MCF 10A (cell line): Measurements from ENCODE around the gene CIDEB. TPM values are rescaled to one million over a fixed set of nuclear protein-coding genes. Genes with fewer than 3 reads are reported as not detected.

Source experiments
- BruUV-seq: library from RNA; stranded (reverse); fragments of 400-500 nt; replicated peaks from 2 replicates; lab custom pipeline; 2021; lab: Mats Ljungman, UMichigan
- CTCF ChIA-PET: fragments of 300-600 bp; sonication (Branson Sonifier 250); formaldehyde crosslinking; extraction: SDS; loops from one replicate; lab custom pipeline; 2021; ENCODE audit warnings: antibody characterized with exemption, inconsistent platforms; lab: Yijun Ruan, JAX
- POLR2A ChIA-PET: fragments of 300-600, 350-650 bp; sonication (Branson Sonifier 250); formaldehyde crosslinking; extraction: SDS; loops from one replicate; lab custom pipeline; 2020; ENCODE audit warnings: antibody characterized with exemption, inconsistent platforms; lab: Yijun Ruan, JAX
- DNase-seq: peaks from one replicate; pipeline ENCODE4 v3.0.0-alpha.2; 2018; ENCODE audit not compliant: unreplicated experiment
- H3K27ac Mint-ChIP-seq: one replicate; pipeline ENCODE4 v1.8.0; 2022; ENCODE audit warnings: mild to moderate bottlenecking, low read depth, mixed read lengths; ENCODE audit not compliant: unreplicated experiment
- H3K27me3 Mint-ChIP-seq: one replicate; pipeline ENCODE4 v1.8.0; 2022; ENCODE audit warnings: mixed read lengths; ENCODE audit not compliant: insufficient read depth, unreplicated experiment
- H3K36me3 Mint-ChIP-seq: one replicate; pipeline ENCODE4 v1.8.0; 2022; ENCODE audit warnings: mild to moderate bottlenecking, moderate library complexity, mixed read lengths; ENCODE audit not compliant: insufficient read depth, unreplicated experiment
- H3K4me1 Mint-ChIP-seq: one replicate; pipeline ENCODE4 v1.8.0; 2022; ENCODE audit warnings: mixed read lengths; ENCODE audit not compliant: insufficient read depth, unreplicated experiment
- H3K4me3 Mint-ChIP-seq: one replicate; pipeline ENCODE4 v1.8.0; 2022; ENCODE audit warnings: mild to moderate bottlenecking, moderate library complexity, mixed read lengths; ENCODE audit not compliant: unreplicated experiment
- H3K9me3 Mint-ChIP-seq: one replicate; pipeline ENCODE4 v1.8.0; 2022; ENCODE audit warnings: mixed read lengths; ENCODE audit not compliant: unreplicated experiment
- intact Hi-C: fragments of 100-400 bp; cut with micrococcal nuclease; formaldehyde crosslinking; loops from 2 replicates; pipeline ENCODE4 v1.14.1; 2022
- total RNA-seq: library from RNA; stranded (reverse); gene quantifications from 2 replicates; pipeline ENCODE4 v1.2.3, GENCODE V29; 2022
- TF ChIP-seq, protein P1 (sequence below): fragments of 200-600 bp; IDR thresholded peaks from one replicate; pipeline ENCODE4 v1.8.0; 2022; ENCODE audit warnings: antibody characterized with exemption, mild to moderate bottlenecking; ENCODE audit not compliant: unreplicated experiment

The CIDEB gene
- total RNA-seq, 1 experiment from 2014 or later: 1.3 TPM

DNA sequence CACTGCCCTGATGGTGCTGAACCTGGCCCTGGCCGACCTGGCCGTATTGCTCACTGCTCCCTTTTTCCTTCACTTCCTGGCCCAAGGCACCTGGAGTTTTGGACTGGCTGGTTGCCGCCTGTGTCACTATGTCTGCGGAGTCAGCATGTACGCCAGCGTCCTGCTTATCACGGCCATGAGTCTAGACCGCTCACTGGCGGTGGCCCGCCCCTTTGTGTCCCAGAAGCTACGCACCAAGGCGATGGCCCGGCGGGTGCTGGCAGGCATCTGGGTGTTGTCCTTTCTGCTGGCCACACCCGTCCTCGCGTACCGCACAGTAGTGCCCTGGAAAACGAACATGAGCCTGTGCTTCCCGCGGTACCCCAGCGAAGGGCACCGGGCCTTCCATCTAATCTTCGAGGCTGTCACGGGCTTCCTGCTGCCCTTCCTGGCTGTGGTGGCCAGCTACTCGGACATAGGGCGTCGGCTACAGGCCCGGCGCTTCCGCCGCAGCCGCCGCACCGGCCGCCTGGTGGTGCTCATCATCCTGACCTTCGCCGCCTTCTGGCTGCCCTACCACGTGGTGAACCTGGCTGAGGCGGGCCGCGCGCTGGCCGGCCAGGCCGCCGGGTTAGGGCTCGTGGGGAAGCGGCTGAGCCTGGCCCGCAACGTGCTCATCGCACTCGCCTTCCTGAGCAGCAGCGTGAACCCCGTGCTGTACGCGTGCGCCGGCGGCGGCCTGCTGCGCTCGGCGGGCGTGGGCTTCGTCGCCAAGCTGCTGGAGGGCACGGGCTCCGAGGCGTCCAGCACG lies 8.2 kb upstream of the CIDEB start:
- no TSS peak for BruUV-seq
- TF ChIP-seq, protein P1, sequence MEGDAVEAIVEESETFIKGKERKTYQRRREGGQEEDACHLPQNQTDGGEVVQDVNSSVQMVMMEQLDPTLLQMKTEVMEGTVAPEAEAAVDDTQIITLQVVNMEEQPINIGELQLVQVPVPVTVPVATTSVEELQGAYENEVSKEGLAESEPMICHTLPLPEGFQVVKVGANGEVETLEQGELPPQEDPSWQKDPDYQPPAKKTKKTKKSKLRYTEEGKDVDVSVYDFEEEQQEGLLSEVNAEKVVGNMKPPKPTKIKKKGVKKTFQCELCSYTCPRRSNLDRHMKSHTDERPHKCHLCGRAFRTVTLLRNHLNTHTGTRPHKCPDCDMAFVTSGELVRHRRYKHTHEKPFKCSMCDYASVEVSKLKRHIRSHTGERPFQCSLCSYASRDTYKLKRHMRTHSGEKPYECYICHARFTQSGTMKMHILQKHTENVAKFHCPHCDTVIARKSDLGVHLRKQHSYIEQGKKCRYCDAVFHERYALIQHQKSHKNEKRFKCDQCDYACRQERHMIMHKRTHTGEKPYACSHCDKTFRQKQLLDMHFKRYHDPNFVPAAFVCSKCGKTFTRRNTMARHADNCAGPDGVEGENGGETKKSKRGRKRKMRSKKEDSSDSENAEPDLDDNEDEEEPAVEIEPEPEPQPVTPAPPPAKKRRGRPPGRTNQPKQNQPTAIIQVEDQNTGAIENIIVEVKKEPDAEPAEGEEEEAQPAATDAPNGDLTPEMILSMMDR: no peak
- peaks cover 20% of the 10 kb centered on the region for H3K4me1 Mint-ChIP-seq
- ChIA-PET CTCF (interaction anchor here (1.5 to 1.8 kb wide), 2 partner anchors 9 to 19 kb away, joined by 8 read pairs; partner anchors contain the start of gene CIDEB), POLR2A (interaction anchor here (1.6 kb wide), 1 partner anchor 170 kb away, joined by 4 read pairs; the partner anchor contains the start of gene PSME2)
- intact Hi-C loops: no loop called here
- no peak overlapping the region for H3K27ac Mint-ChIP-seq
- H3K27me3 Mint-ChIP-seq: peaks cover 23% of the 10 kb centered on the region
- no peak for DNase-seq
- peaks cover 16% of the 10 kb centered on the region for H3K36me3 Mint-ChIP-seq
- H3K9me3 Mint-ChIP-seq: no peaks in the 10 kb centered on the region
- H3K4me3 Mint-ChIP-seq: no peak overlapping the region

DNA sequence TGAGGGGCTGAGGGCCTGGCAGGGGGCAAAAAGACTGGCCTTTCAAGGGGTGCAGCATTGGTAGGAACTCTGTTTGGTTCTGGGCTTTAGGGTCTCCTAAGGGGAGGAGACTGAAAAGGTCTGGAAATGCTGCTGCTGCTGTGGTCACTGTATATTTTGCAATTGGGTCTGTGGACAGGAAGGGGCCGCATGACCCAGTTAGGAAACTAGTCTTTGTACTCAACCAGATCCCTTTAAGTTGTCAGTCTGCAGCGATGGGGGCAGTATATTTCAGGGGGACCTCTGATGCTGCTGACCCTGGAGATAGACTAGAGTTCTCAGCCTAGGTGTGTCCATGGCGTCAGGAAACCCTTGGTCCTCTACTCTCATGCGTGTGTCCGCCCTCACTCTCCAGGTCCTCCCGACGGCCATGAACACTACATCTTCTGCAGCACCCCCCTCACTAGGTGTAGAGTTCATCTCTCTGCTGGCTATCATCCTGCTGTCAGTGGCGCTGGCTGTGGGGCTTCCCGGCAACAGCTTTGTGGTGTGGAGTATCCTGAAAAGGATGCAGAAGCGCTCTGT lies 7.5 kb upstream of the CIDEB start:
- H3K27ac Mint-ChIP-seq: no peak overlapping the region
- no peak for DNase-seq
- no peaks in the 10 kb centered on the region for H3K9me3 Mint-ChIP-seq
- POLR2A ChIA-PET: interaction anchor here (1.4 to 1.6 kb wide), 2 partner anchors 16 to 169 kb away, joined by 3 to 4 read pairs; partner anchors contain the start of gene PSME2
- no peak overlapping the region for H3K4me3 Mint-ChIP-seq
- BruUV-seq: no TSS peak
- intact Hi-C loops: no loop called here
- CTCF ChIA-PET: interaction anchor here (1.3 to 1.8 kb wide), 3 partner anchors 18 to 72 kb away, joined by 3 to 8 read pairs (median 5); partner anchors contain the start of gene TINF2
- peaks cover 22% of the 10 kb centered on the region for H3K4me1 Mint-ChIP-seq
- H3K36me3 Mint-ChIP-seq: peaks cover 16% of the 10 kb centered on the region
- H3K27me3 Mint-ChIP-seq: peaks cover 19% of the 10 kb centered on the region
- TF ChIP-seq, protein P1: no peak

DNA sequence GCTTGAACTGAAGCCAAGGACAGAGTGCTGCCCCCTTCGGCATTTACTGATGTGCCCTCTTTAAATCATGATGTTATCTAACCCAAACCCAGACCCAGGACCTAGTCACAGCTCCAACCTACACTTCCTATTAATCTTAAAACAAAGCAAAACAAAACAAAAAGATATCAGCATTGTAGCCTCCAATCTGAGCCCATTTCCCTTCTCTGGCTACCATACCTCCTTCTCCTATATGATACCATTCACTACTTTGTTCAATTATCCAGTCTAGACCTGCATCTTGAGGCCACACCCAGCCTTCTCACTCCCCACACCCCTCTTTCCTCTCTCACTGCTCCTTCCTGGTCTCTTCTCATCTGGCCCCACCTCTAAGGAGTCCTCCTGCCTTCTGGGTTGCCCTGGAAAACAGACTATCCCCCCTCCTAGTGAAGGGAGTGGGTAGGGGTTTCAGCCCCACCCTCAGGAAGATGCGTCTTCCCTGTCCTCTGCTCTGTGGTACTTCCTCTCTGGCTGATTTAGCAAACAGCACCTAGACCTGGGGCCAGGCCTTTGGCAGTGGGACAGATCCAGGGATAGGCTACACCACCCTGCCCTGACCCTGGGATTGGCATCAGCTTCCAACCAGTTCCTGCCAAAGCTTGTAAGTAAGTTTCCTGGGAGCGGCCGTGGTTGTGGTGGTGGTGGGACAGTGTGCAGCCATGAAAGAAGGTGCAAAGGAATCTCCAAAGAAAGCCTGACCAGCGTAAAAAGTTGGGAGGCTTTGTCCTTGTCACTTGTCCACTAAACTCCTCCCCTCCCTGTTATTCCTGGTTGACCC lies 6.8 kb upstream of the CIDEB start:
- TF ChIP-seq, protein P1: no peak
- ChIA-PET POLR2A (interaction anchor here (1.4 kb wide), 1 partner anchor 16 kb away, joined by 3 read pairs; no protein-coding TSS in a partner anchor), CTCF (interaction anchor here (0.6 to 10.0 kb wide), 7 partner anchors 8 to 1704 kb away, joined by 3 to 145 read pairs (median 5); partner anchors contain the start of genes CBLN3, DHRS1, KHNYN and NOP9)
- peaks cover 12% of the 10 kb centered on the region for H3K27me3 Mint-ChIP-seq
- intact Hi-C loops: no loop called here
- peak; percentile 65 for DNase-seq
- H3K4me3 Mint-ChIP-seq: no peak overlapping the region
- peaks cover 16% of the 10 kb centered on the region for H3K36me3 Mint-ChIP-seq
- H3K9me3 Mint-ChIP-seq: no peaks in the 10 kb centered on the region
- H3K4me1 Mint-ChIP-seq: peaks cover 29% of the 10 kb centered on the region
- H3K27ac Mint-ChIP-seq: no peak overlapping the region
- no TSS peak for BruUV-seq
